H9 (cell line): ENCODE results near the gene ARHGDIA. TPM values are rescaled to one million over a fixed set of nuclear protein-coding genes. Genes with fewer than 3 reads are reported as not detected.

Experiments
- DNase-seq: peaks from one replicate; pipeline ENCODE4 v3.0.0-alpha.2; 2017
- H2AFZ ChIP-seq: one replicate; pipeline ENCODE4 v1.6.1; 2013; ENCODE audit warnings: mild to moderate bottlenecking, low read length, control low read depth, moderate library complexity
- H2AK5ac ChIP-seq: 2 replicates; pipeline ENCODE4 v1.6.1; 2013; ENCODE audit warnings: low read length, control low read depth, mixed read lengths; ENCODE audit not compliant: insufficient read length
- H2BK120ac ChIP-seq: one replicate; pipeline ENCODE4 v1.6.1; 2013; ENCODE audit warnings: low read depth, mild to moderate bottlenecking, low read length, control low read depth, inconsistent platforms; ENCODE audit not compliant: poor library complexity, severe bottlenecking
- H2BK12ac ChIP-seq: 2 replicates; pipeline ENCODE4 v1.6.1; 2013; ENCODE audit warnings: low read length, control low read depth, mixed read lengths, low read depth; ENCODE audit not compliant: insufficient read length
- H2BK15ac ChIP-seq: 2 replicates; pipeline ENCODE4 v1.6.1; 2013; ENCODE audit warnings: low read depth, low read length, control low read depth
- H2BK20ac ChIP-seq: one replicate; pipeline ENCODE4 v1.6.1; 2013; ENCODE audit warnings: low read depth, mild to moderate bottlenecking, low read length, control low read depth, inconsistent platforms; ENCODE audit not compliant: poor library complexity, severe bottlenecking
- H2BK5ac ChIP-seq: 2 replicates; pipeline ENCODE4 v1.6.1; 2013; ENCODE audit warnings: low read length, control low read depth, mixed read lengths; ENCODE audit not compliant: insufficient read length
- H3K14ac ChIP-seq: 2 replicates; pipeline ENCODE4 v1.6.1; 2013; ENCODE audit warnings: low read length, control low read depth; ENCODE audit not compliant: insufficient read depth
- H3K18ac ChIP-seq: 2 replicates; pipeline ENCODE4 v1.6.1; 2013; ENCODE audit warnings: low read depth, mild to moderate bottlenecking, mixed read lengths, low read length, control low read depth; ENCODE audit not compliant: insufficient read length
- H3K23ac ChIP-seq: 2 replicates; pipeline ENCODE4 v1.6.1; 2013; ENCODE audit warnings: low read length, control low read depth, mixed read lengths, low read depth; ENCODE audit not compliant: insufficient read length
- H3K23me2 ChIP-seq: 2 replicates; pipeline ENCODE4 v1.6.1; 2013; ENCODE audit warnings: low read depth, mild to moderate bottlenecking, mixed read lengths, low read length, control low read depth; ENCODE audit not compliant: insufficient read length, poor library complexity, severe bottlenecking
- H3K27ac ChIP-seq: 2 replicates; pipeline ENCODE4 v1.5.1; 2013; ENCODE audit warnings: low read length, control low read depth, mixed read lengths, low read depth; ENCODE audit not compliant: insufficient read length
- H3K27me3 ChIP-seq: 2 replicates; pipeline ENCODE4 v1.6.1; 2013; ENCODE audit warnings: low read length, control low read depth, inconsistent platforms; ENCODE audit not compliant: insufficient read depth
- H3K4ac ChIP-seq: 2 replicates; pipeline ENCODE4 v1.6.1; 2013; ENCODE audit warnings: low read depth, mild to moderate bottlenecking, control low read depth, inconsistent platforms, low read length, moderate library complexity
- H3K4me1 ChIP-seq: 2 replicates; pipeline ENCODE4 v1.6.1; 2013; ENCODE audit warnings: low read length, control low read depth, inconsistent platforms; ENCODE audit not compliant: insufficient read depth
- H3K4me2 ChIP-seq: 2 replicates; pipeline ENCODE4 v1.6.1; 2013; ENCODE audit warnings: low read length, control low read depth, mixed read lengths; ENCODE audit not compliant: insufficient read length, insufficient read depth
- H3K56ac ChIP-seq: 2 replicates; pipeline ENCODE4 v1.6.1; 2013; ENCODE audit warnings: low read depth, mild to moderate bottlenecking, mixed read lengths, low read length, control low read depth; ENCODE audit not compliant: insufficient read length
- H3K79me1 ChIP-seq: 2 replicates; pipeline ENCODE4 v1.6.1; 2013; ENCODE audit warnings: low read depth, mild to moderate bottlenecking, moderate library complexity, low read length, control low read depth, inconsistent platforms; ENCODE audit not compliant: insufficient read depth, poor library complexity, severe bottlenecking
- H3K79me2 ChIP-seq: 2 replicates; pipeline ENCODE4 v1.6.1; 2013; ENCODE audit warnings: low read length, control low read depth, inconsistent platforms; ENCODE audit not compliant: insufficient read depth
- H3K9ac ChIP-seq: 2 replicates; pipeline ENCODE4 v1.6.1; 2013; ENCODE audit warnings: low read length, control low read depth, mixed read lengths; ENCODE audit not compliant: insufficient read length; ENCODE audit errors: extremely low read depth
- H3K9me3 ChIP-seq: one replicate; pipeline ENCODE4 v1.6.1; 2013; ENCODE audit warnings: low read depth, low read length, inconsistent platforms; ENCODE audit not compliant: control insufficient read depth
- H3T11ph ChIP-seq: one replicate; pipeline ENCODE4 v1.6.1; 2013; ENCODE audit warnings: mild to moderate bottlenecking, low read length, control low read depth, inconsistent platforms
- H4K20me1 ChIP-seq: one replicate; pipeline ENCODE4 v1.6.1; 2013; ENCODE audit not compliant: control insufficient read depth, insufficient read length, insufficient read depth
- H4K5ac ChIP-seq: 2 replicates; pipeline ENCODE4 v1.6.1; 2013; ENCODE audit warnings: low read depth, mild to moderate bottlenecking, mixed read lengths, low read length, control low read depth; ENCODE audit not compliant: insufficient read length
- H4K8ac ChIP-seq: replicated peaks from 2 replicates; pipeline ENCODE4 v1.6.1; 2013; ENCODE audit warnings: low read length, control low read depth, mixed read lengths, low read depth; ENCODE audit not compliant: insufficient read length
- H4K91ac ChIP-seq: 2 replicates; pipeline ENCODE4 v1.6.1; 2013; ENCODE audit warnings: low read depth, mild to moderate bottlenecking, moderate library complexity, mixed read lengths, low read length, control low read depth; ENCODE audit not compliant: insufficient read length
- H3K27ac Mint-ChIP-seq, 3 experiments: 2 replicates in 2 of 3; 3 replicates in 1 of 3; pipeline ENCODE4 v1.8.0; 2020 to 2021; ENCODE audit warnings: mixed read lengths in 3 of 3, mild to moderate bottlenecking in 1 of 3, moderate library complexity in 1 of 3
- H3K27me3 Mint-ChIP-seq: 2 replicates; pipeline ENCODE4 v1.8.0; 2021; ENCODE audit warnings: low read depth, mild to moderate bottlenecking, moderate library complexity, mixed read lengths
- H3K36me3 Mint-ChIP-seq, 3 experiments: 2 replicates in 2 of 3; 3 replicates in 1 of 3; pipeline ENCODE4 v1.8.0; 2020 to 2021; ENCODE audit warnings: low read depth in 3 of 3, mixed read lengths in 3 of 3; ENCODE audit not compliant: insufficient read depth in 1 of 3
- H3K4me1 Mint-ChIP-seq, 2 experiments: 2 replicates each; pipeline ENCODE4 v1.8.0; 2020; ENCODE audit warnings: mixed read lengths in 2 of 2
- H3K4me3 Mint-ChIP-seq, 2 experiments: 2 replicates in 1 of 2; 3 replicates in 1 of 2; pipeline ENCODE4 v1.8.0; 2020 to 2021; ENCODE audit warnings: mild to moderate bottlenecking in 2 of 2, mixed read lengths in 2 of 2, moderate library complexity in 1 of 2
- H3K9me3 Mint-ChIP-seq, 2 experiments: 2 replicates in 1 of 2; 3 replicates in 1 of 2; pipeline ENCODE4 v1.8.0; 2020; ENCODE audit warnings: mild to moderate bottlenecking in 2 of 2, mixed read lengths in 2 of 2, moderate library complexity in 1 of 2
- WGBS: extraction: QIAGEN DNeasy Blood & Tissue Kit; methylation state at CpG from one replicate; pipeline ENCODE4 v1.1.7; 2013; ENCODE audit warnings: missing lambda C conversion rate, low lambda C conversion rate, mixed read lengths; ENCODE audit not compliant: insufficient read length; ENCODE audit errors: extremely low coverage; 5-methylcytosine and 5-hydroxymethylcytosine counted together
- total RNA-seq: library from RNA; stranded (reverse); gene quantifications from 2 replicates; pipeline ENCODE4 v1.2.1, GENCODE V29; 2021
- TF ChIP-seq, protein P1 (sequence below): fragments of 200-600 bp; sonication (generic); conservative IDR thresholded peaks from 3 replicates; pipeline ENCODE4 v1.8.0; 2021; ENCODE audit warnings: antibody characterized with exemption, mild to moderate bottlenecking

The ARHGDIA gene
- total RNA-seq, 1 experiment from 2014 or later, result 247 TPM

DNA sequence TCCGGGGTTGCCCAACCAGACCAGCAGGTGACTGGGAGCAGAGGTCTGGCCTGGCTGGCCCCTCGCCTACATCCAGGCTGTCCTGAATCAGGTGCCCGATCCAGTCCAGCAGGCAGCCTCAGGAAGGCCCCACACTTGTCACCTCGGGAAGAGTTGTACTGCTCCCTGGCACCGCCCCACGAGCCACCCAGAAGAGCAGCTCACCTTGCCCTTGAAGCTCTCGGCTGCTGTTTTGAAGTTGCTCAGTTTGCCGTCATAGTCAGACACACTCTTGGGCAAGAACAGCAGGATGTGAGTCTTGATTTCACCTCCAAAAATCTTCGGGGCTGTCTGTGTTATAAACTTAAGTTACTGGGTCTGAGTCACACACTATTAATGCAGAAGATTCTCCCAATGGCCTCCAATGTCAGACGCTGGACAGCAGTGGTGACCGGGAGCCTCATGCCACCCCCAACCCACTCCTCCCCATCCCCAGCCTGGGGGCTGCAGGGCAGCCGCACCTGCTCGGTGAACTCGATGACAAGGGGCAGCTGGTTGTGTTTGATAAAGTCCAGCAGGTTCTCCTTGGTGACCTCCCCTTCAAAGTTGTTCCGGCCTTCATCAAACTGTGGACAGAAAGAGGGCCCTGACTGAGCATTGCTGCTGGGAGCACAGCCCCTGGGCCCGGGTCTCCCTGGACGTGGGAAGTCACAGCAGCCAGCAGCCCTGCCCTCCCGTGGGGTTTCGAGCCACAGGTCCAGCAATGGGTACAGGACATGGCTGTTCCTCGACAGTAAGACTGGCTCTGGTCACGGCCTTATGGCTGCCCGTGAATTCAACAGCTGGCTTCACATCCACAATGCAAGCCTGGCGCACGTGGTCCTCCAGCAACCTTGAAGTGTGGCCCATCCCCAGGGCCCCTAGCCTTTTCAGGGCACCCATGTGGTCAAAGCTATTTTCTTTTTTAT, 24.1 kb downstream of the ARHGDIA start:
- no peaks in the 10 kb centered on the region for H3K23me2 ChIP-seq
- H3K18ac ChIP-seq, result no peak overlapping the region
- no peak overlapping the region for H2BK120ac ChIP-seq
- no peaks in the 10 kb centered on the region for H3K4me1 ChIP-seq
- H3K4ac ChIP-seq, result no peak overlapping the region
- no peak overlapping the region for H3K4me2 ChIP-seq
- H4K20me1 ChIP-seq, result peaks cover 2% of the 10 kb centered on the region
- H3K27ac ChIP-seq, result no peak overlapping the region
- TF ChIP-seq, protein P1, sequence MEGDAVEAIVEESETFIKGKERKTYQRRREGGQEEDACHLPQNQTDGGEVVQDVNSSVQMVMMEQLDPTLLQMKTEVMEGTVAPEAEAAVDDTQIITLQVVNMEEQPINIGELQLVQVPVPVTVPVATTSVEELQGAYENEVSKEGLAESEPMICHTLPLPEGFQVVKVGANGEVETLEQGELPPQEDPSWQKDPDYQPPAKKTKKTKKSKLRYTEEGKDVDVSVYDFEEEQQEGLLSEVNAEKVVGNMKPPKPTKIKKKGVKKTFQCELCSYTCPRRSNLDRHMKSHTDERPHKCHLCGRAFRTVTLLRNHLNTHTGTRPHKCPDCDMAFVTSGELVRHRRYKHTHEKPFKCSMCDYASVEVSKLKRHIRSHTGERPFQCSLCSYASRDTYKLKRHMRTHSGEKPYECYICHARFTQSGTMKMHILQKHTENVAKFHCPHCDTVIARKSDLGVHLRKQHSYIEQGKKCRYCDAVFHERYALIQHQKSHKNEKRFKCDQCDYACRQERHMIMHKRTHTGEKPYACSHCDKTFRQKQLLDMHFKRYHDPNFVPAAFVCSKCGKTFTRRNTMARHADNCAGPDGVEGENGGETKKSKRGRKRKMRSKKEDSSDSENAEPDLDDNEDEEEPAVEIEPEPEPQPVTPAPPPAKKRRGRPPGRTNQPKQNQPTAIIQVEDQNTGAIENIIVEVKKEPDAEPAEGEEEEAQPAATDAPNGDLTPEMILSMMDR, result no peak
- H2AFZ ChIP-seq, result no peak overlapping the region
- H3T11ph ChIP-seq, result no peak overlapping the region
- H3K9me3 ChIP-seq, result no peaks in the 10 kb centered on the region
- WGBS, result no CpG with 5 or more reads among the region's 24 CpGs
- Mint-ChIP-seq H3K27me3 (no peaks in the 10 kb centered on the region), H3K4me3 (no peak overlapping the region), H3K9me3 (no peaks in the 10 kb centered on the region), H3K27ac (no peak overlapping the region), H3K36me3 (peaks cover 29 to 70% (median 53%) of the 10 kb centered on the region in 3 experiments; a peak in 6 of 7 replicates), H3K4me1 (no peaks in the 10 kb centered on the region)
- H3K56ac ChIP-seq, result no peak overlapping the region
- H2BK12ac ChIP-seq, result no peak overlapping the region
- H4K5ac ChIP-seq, result no peak overlapping the region
- no peak overlapping the region for H2BK5ac ChIP-seq
- no peak overlapping the region for H4K91ac ChIP-seq
- no peak overlapping the region for H4K8ac ChIP-seq
- no peaks in the 10 kb centered on the region for H3K79me1 ChIP-seq
- H3K79me2 ChIP-seq, result no peaks in the 10 kb centered on the region
- H3K27me3 ChIP-seq, result no peaks in the 10 kb centered on the region
- no peak overlapping the region for H3K14ac ChIP-seq
- no peak overlapping the region for H3K23ac ChIP-seq
- no peak overlapping the region for H2AK5ac ChIP-seq
- no peak overlapping the region for H2BK15ac ChIP-seq
- no peak overlapping the region for H3K9ac ChIP-seq
- DNase-seq, result no peak
- no peak overlapping the region for H2BK20ac ChIP-seq
